Tibial artery (tissue), 4 donors: ENCODE measurements around the gene EPB42.
"Not testable (repeated sequence)": the region's sequence is repeated elsewhere in the genome, so short reads cannot be mapped to it uniquely, and the experiment has no call there.

Source experiments
- DNase-seq, 2 donors: peaks; one replicate each; pipeline ENCODE4 v3.0.0-alpha.2; 2019
- H3K27ac ChIP-seq, 2 donors: fragments of 200-600 bp; sonication (generic) in 1 of 2; 1 replicate in 1 of 2; 2 replicates in 1 of 2; pipeline ENCODE4 v1.5.1; 2018 to 2019; ENCODE audit warnings: mild to moderate bottlenecking in 1 of 2
- H3K27me3 ChIP-seq, 2 donors: fragments of 200-600 bp; sonication (generic) in 1 of 2; one replicate each; pipeline versions ENCODE4 v1.5.1 to v1.6.0; 2016 to 2019
- H3K36me3 ChIP-seq, 3 donors: fragments of 200-600 bp; sonication (generic) in 2 of 3; one replicate each; pipeline ENCODE4 v1.5.1; 2016 to 2019; ENCODE audit warnings: mild to moderate bottlenecking in 2 of 3
- H3K4me1 ChIP-seq, 4 donors: fragments of 200-600 bp; sonication (generic) in 2 of 4; 1 replicate in 3 of 4; 2 replicates in 1 of 4; pipeline ENCODE4 v1.5.1; 2016 to 2019
- H3K4me3 ChIP-seq, 2 donors: fragments of 200-600 bp; sonication (generic) in 1 of 2; 1 replicate in 1 of 2; 2 replicates in 1 of 2; pipeline ENCODE4 v1.5.1; 2018 to 2019; ENCODE audit warnings: mild to moderate bottlenecking in 2 of 2
- H3K9me3 ChIP-seq, 3 donors: fragments of 200-600 bp; sonication (generic) in 1 of 3; one replicate each; pipeline ENCODE4 v1.5.1; 2016 to 2019
- CTCF ChIP-seq, 2 experiments: fragments of 200-600 bp in 1 of 2; fragments of 450-650 bp in 1 of 2; IDR thresholded peaks; one replicate each; pipeline ENCODE4 v1.5.1; 2017 to 2019; ENCODE audit warnings: antibody characterized with exemption in 2 of 2, mild to moderate bottlenecking in 1 of 2, moderate library complexity in 1 of 2
- intact Hi-C: fragments of 100-400 bp; cut with DNase I; formaldehyde crosslinking; loops from one replicate; pipeline ENCODE4 v1.15.0; 2023; ENCODE audit warnings: low total_unique reads

Gene EPB42

GRCh38 chr15:43198992-43199391 is 21.8 kb downstream of the EPB42 start:
- no peak for TF ChIP-seq CTCF (IDR thresholded peaks at IDR 0.05)
- H3K4me3 ChIP-seq, result no peak overlapping the region
- H3K36me3 ChIP-seq, result peaks cover 37 to 52% (median 50%) of the 10 kb centered on the region in 3 donors
- no peaks in the 10 kb centered on the region for H3K27me3 ChIP-seq
- DNase-seq, result no peak
- no peaks in the 10 kb centered on the region for H3K4me1 ChIP-seq
- intact Hi-C loops, result loop anchor here (10.0 kb wide), 1 partner anchor 86 kb away; no protein-coding TSS in a partner anchor
- H3K9me3 ChIP-seq, result peaks cover 0 to 5% (median 0%) of the 10 kb centered on the region in 3 donors
- no peak overlapping the region for H3K27ac ChIP-seq

GRCh38 chr15:43198556-43198955 is 22.3 kb downstream of the EPB42 start:
- H3K4me3 ChIP-seq, H3K4me1 ChIP-seq, DNase-seq, H3K27me3 ChIP-seq, H3K27ac ChIP-seq, H3K9me3 ChIP-seq: not testable (repeated sequence)
- intact Hi-C loops, result loop anchor here (10.0 kb wide), 1 partner anchor 86 kb away; no protein-coding TSS in a partner anchor
- H3K36me3 ChIP-seq, result peaks cover 38 to 52% (median 51%) of the 10 kb centered on the region in 3 donors

- intact Hi-C loops, result loop anchor here (10.0 kb wide), 1 partner anchor 87 kb away; no protein-coding TSS in a partner anchor
Observed at GRCh38 chr15:43197773-43198172, 23.0 kb downstream of the EPB42 start.

GRCh38 chr15:43196760-43197548 is 23.9 kb downstream of the EPB42 start:
- H3K36me3 ChIP-seq, result peaks cover 54 to 66% (median 64%) of the 10 kb centered on the region in 3 donors

More at GRCh38 chr15:43197773-43198172, 23.0 kb downstream of the EPB42 start:
- DNase-seq, H3K27ac ChIP-seq, H3K27me3 ChIP-seq, H3K4me1 ChIP-seq, H3K4me3 ChIP-seq, H3K9me3 ChIP-seq: not testable (repeated sequence)
- H3K36me3 ChIP-seq, result peaks cover 46 to 58% (median 56%) of the 10 kb centered on the region in 3 donors

GRCh38 chr15:43194795-43195194 is 26.0 kb downstream of the EPB42 start:
- TF ChIP-seq CTCF (IDR thresholded peaks at IDR 0.05), result no peak
- H3K27ac ChIP-seq, result no peak overlapping the region
- no peaks in the 10 kb centered on the region for H3K27me3 ChIP-seq
- H3K9me3 ChIP-seq, result peaks cover 0 to 5% (median 0%) of the 10 kb centered on the region in 3 donors
- H3K4me3 ChIP-seq, result no peak overlapping the region
- intact Hi-C loops, result loop anchor here (10.0 kb wide), 1 partner anchor 90 kb away; no protein-coding TSS in a partner anchor
- DNase-seq, result no peak
- H3K4me1 ChIP-seq, result peaks cover 0 to 4% (median 0%) of the 10 kb centered on the region in 4 donors
- H3K36me3 ChIP-seq, result peaks cover 75 to 88% (median 86%) of the 10 kb centered on the region in 3 donors

More at GRCh38 chr15:43196760-43197548, 23.9 kb downstream of the EPB42 start:
- H3K9me3 ChIP-seq, result peaks cover 0 to 5% (median 0%) of the 10 kb centered on the region in 3 donors
- no peak overlapping the region for H3K27ac ChIP-seq
- no peaks in the 10 kb centered on the region for H3K27me3 ChIP-seq
- H3K4me3 ChIP-seq, result no peak overlapping the region
- no peak for TF ChIP-seq CTCF (IDR thresholded peaks at IDR 0.05)
- H3K4me1 ChIP-seq, result no peaks in the 10 kb centered on the region
- no peak for DNase-seq
- intact Hi-C loops, result loop anchor here (10.0 kb wide), 1 partner anchor 88 kb away; no protein-coding TSS in a partner anchor

- Histone ChIP-seq H3K36me3 (peaks cover 83 to 91% (median 88%) of the 10 kb centered on the region in 3 donors), H3K4me1 (peaks cover 0 to 11% (median 0%) of the 10 kb centered on the region in 4 donors), H3K4me3 (no peak overlapping the region), H3K27ac (no peak overlapping the region), H3K9me3 (peaks cover 0 to 3% (median 0%) of the 10 kb centered on the region in 3 donors), H3K27me3 (no peaks in the 10 kb centered on the region)
- intact Hi-C loops, result loop anchor here (10.0 kb wide), 1 partner anchor 91 kb away; no protein-coding TSS in a partner anchor
- no peak for DNase-seq
- TF ChIP-seq CTCF (IDR thresholded peaks at IDR 0.05), result no peak
Observed at GRCh38 chr15:43193710-43194109, 27.1 kb downstream of the EPB42 start.
